ENCODE data around the gene NCLN. TPM values are rescaled to one million over a fixed set of nuclear protein-coding genes. Genes with fewer than 3 reads are reported as not detected.

The NCLN gene
- polyA plus RNA-seq, 3 donors: 28.6 to 60.9 (median 34.5) TPM

DNA sequence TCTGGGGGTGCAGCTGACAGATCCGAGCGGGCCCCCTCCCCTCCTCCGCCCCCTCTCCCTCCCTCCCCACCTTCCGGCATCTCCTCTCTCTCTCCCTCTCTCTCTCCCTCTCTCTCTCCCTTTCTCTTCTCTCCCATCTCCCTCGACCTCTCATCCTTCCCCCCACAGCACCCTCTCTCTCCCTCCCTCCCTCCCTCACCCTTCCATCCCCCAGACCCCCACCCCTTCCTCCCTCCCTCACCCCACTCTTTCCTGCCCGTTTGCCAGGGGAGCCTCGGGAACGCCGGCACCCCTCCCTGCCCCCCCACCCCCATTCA, 39.4 kb downstream of the NCLN start:
- H3K27me3 Mint-ChIP-seq (ENCODE audit: low read depth in 3 of 3): peaks cover 26 to 61% (median 45%) of the 10 kb centered on the region in 3 donors
- H3K9me3 ChIP-seq (replicated peaks in 1 of 2; ENCODE audit: control insufficient read depth in 1 of 2, insufficient read depth in 1 of 2, low read length in 2 of 2): peaks cover 0 to 5% of the 10 kb centered on the region in 2 donors
- no peak for DNase-seq
- no peak overlapping the region for H3K4me2 ChIP-seq (replicated peaks; ENCODE audit: extremely low read depth, low read length, poor library complexity, severe bottlenecking)
- peaks cover 0 to 10% (median 0%) of the 10 kb centered on the region in 7 donors for H3K9me3 Mint-ChIP-seq
- H3K36me3 ChIP-seq (replicated peaks in 1 of 2; ENCODE audit: control insufficient read depth in 1 of 2, insufficient read depth in 2 of 2, low read length in 2 of 2): no peaks in the 10 kb centered on the region
- no peak overlapping the region for H3K4me3 ChIP-seq (replicated peaks in 1 of 3; ENCODE audit: low read depth in 2 of 3, low read length in 3 of 3)
- H3K9ac ChIP-seq (ENCODE audit: insufficient read depth, low read length, poor library complexity, severe bottlenecking): no peak overlapping the region
- H3K27ac ChIP-seq (ENCODE audit: low read depth in 1 of 2, low read length in 2 of 2): no peak overlapping the region
- no peaks in the 10 kb centered on the region for H3K79me2 ChIP-seq (ENCODE audit: insufficient read depth, low read length)
- intact Hi-C loops (cut with micrococcal nuclease): no loop called here
- 0% methylated on average over 3 of the region's 9 CpGs for WGBS (ENCODE audit: insufficient coverage)
- H3K4me1 Mint-ChIP-seq: no peaks in the 10 kb centered on the region
- TF ChIP-seq, protein P1, sequence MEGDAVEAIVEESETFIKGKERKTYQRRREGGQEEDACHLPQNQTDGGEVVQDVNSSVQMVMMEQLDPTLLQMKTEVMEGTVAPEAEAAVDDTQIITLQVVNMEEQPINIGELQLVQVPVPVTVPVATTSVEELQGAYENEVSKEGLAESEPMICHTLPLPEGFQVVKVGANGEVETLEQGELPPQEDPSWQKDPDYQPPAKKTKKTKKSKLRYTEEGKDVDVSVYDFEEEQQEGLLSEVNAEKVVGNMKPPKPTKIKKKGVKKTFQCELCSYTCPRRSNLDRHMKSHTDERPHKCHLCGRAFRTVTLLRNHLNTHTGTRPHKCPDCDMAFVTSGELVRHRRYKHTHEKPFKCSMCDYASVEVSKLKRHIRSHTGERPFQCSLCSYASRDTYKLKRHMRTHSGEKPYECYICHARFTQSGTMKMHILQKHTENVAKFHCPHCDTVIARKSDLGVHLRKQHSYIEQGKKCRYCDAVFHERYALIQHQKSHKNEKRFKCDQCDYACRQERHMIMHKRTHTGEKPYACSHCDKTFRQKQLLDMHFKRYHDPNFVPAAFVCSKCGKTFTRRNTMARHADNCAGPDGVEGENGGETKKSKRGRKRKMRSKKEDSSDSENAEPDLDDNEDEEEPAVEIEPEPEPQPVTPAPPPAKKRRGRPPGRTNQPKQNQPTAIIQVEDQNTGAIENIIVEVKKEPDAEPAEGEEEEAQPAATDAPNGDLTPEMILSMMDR (IDR thresholded peaks at IDR 0.05): no peak
- H3K27me3 ChIP-seq (ENCODE audit: control insufficient read depth in 2 of 2, insufficient read depth in 2 of 2, low read length in 2 of 2): peaks cover 9 to 58% of the 10 kb centered on the region in 2 donors
- peak overlapping the region in 1 of 2 donors; percentile 76 for H3K4me3 Mint-ChIP-seq
- H2AFZ ChIP-seq (ENCODE audit: insufficient read depth, low read depth, low read length, poor library complexity, severe bottlenecking): no peak overlapping the region
- no peak overlapping the region for H3K27ac Mint-ChIP-seq
- H3K4me1 ChIP-seq (ENCODE audit: control insufficient read depth in 1 of 2, insufficient read depth in 2 of 2, low read length in 2 of 2): no peaks in the 10 kb centered on the region
- H3K36me3 Mint-ChIP-seq: no peaks in the 10 kb centered on the region
- H4K20me1 ChIP-seq (ENCODE audit: insufficient read depth, low read length): no peaks in the 10 kb centered on the region

DNA sequence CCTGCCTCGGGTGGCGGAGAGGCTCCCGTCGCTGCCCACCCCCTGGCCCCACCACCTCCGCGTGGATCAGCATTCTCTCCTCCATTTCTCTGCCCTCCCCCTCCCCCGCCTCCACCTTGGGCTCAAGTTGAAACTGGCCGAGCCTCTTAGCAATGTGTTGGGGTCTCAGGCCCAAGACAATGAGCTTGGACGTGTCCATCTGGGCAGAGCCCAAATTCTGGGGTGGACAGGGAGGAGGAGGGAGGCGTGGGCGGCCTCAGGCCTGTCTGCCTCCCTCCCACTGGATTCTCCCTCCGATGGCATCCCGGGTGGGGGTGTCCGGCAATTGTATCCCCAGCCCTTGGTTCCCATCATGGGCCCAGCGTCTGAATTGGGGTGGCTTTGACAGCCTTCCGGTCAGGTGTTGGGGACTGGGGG, 40.0 kb downstream of the NCLN start:
- no peaks in the 10 kb centered on the region for H3K4me1 ChIP-seq (ENCODE audit: control insufficient read depth in 1 of 2, insufficient read depth in 2 of 2, low read length in 2 of 2)
- H3K4me1 Mint-ChIP-seq: no peaks in the 10 kb centered on the region
- no peak overlapping the region for H3K27ac ChIP-seq (ENCODE audit: low read depth in 1 of 2, low read length in 2 of 2)
- no peak overlapping the region for H3K27ac Mint-ChIP-seq
- intact Hi-C loops (cut with micrococcal nuclease): no loop called here
- peaks cover 0 to 10% (median 0%) of the 10 kb centered on the region in 7 donors for H3K9me3 Mint-ChIP-seq
- 100% methylated on average over 1 of the region's 16 CpGs for WGBS (ENCODE audit: insufficient coverage)
- no peaks in the 10 kb centered on the region for H4K20me1 ChIP-seq (ENCODE audit: insufficient read depth, low read length)
- no peak overlapping the region for H3K4me3 Mint-ChIP-seq
- H3K9ac ChIP-seq (ENCODE audit: insufficient read depth, low read length, poor library complexity, severe bottlenecking): no peak overlapping the region
- DNase-seq: no peak
- no peaks in the 10 kb centered on the region for H3K36me3 ChIP-seq (replicated peaks in 1 of 2; ENCODE audit: control insufficient read depth in 1 of 2, insufficient read depth in 2 of 2, low read length in 2 of 2)
- H3K27me3 Mint-ChIP-seq (ENCODE audit: low read depth in 3 of 3): peaks cover 26 to 61% (median 44%) of the 10 kb centered on the region in 3 donors
- no peaks in the 10 kb centered on the region for H3K79me2 ChIP-seq (ENCODE audit: insufficient read depth, low read length)
- TF ChIP-seq, protein P1 (IDR thresholded peaks at IDR 0.05): no peak
- H3K4me3 ChIP-seq (replicated peaks in 1 of 3; ENCODE audit: low read depth in 2 of 3, low read length in 3 of 3): no peak overlapping the region
- no peaks in the 10 kb centered on the region for H3K36me3 Mint-ChIP-seq
- no peak overlapping the region for H2AFZ ChIP-seq (ENCODE audit: insufficient read depth, low read depth, low read length, poor library complexity, severe bottlenecking)
- H3K27me3 ChIP-seq (ENCODE audit: control insufficient read depth in 2 of 2, insufficient read depth in 2 of 2, low read length in 2 of 2): peaks cover 9 to 63% of the 10 kb centered on the region in 2 donors
- H3K4me2 ChIP-seq (replicated peaks; ENCODE audit: extremely low read depth, low read length, poor library complexity, severe bottlenecking): no peak overlapping the region
- H3K9me3 ChIP-seq (replicated peaks in 1 of 2; ENCODE audit: control insufficient read depth in 1 of 2, insufficient read depth in 1 of 2, low read length in 2 of 2): peaks cover 0 to 5% of the 10 kb centered on the region in 2 donors

Data from CD14-positive monocyte (primary cell).